GM12878 (cell line): ENCODE data around the gene CD2AP. TPM values are rescaled to one million over a fixed set of nuclear protein-coding genes. Genes with fewer than 3 reads are reported as not detected.

ENCODE experiments used
- ATAC-seq: fragments of 200-7000 bp; cut with Tn5 transposase; 3 replicates; pipeline ENCODE4 v1.9.1; 2020; ENCODE audit warnings: mild to moderate bottlenecking, moderate library complexity
- BruUV-seq: library from RNA; stranded (reverse); fragments of 400-500 nt; replicated peaks from 2 replicates; lab custom pipeline; 2021; lab: Mats Ljungman, UMichigan
- CTCF ChIA-PET: fragments of 300-600 bp; sonication (Branson Sonifier 250); formaldehyde crosslinking; extraction: SDS; loops from one replicate; lab custom pipeline; 2021; ENCODE audit warnings: inconsistent platforms; lab: Yijun Ruan, JAX
- POLR2A ChIA-PET: fragments of 350-600 bp; formaldehyde crosslinking; extraction: SDS; loops from one replicate; lab custom pipeline; 2021; ENCODE audit warnings: inconsistent platforms; lab: Charles Lee
- RAD21 ChIA-PET: fragments of 300-600 bp; sonication (Branson Sonifier 250); formaldehyde crosslinking; loops from one replicate; lab custom pipeline; 2023; ENCODE audit warnings: antibody characterized with exemption; ENCODE audit not compliant: unreplicated experiment; lab: Charles Lee
- SMC1A ChIA-PET: fragments of 300-600 bp; sonication (Branson Sonifier 250); formaldehyde crosslinking; loops from one replicate; lab custom pipeline; 2023; ENCODE audit not compliant: unreplicated experiment, uncharacterized antibody; lab: Charles Lee
- DNase-seq: peaks from one replicate; pipeline ENCODE4 v3.0.0-alpha.2; 2011; ENCODE audit warnings: low read depth, low spot score
- FAIRE-seq: peaks from 3 replicates; lab custom pipeline; 2011; peaks lifted over from hg19 to GRCh38; lab: Jason Lieb, UNC
- H2AFZ ChIP-seq: 2 replicates; pipeline ENCODE4 v1.6.0; 2011; ENCODE audit warnings: low read depth, low read length, control low read depth; ENCODE audit not compliant: control insufficient read depth
- H3K27ac ChIP-seq: 2 replicates; pipeline ENCODE4 v1.5.1; 2011; ENCODE audit warnings: control low read depth; ENCODE audit not compliant: control insufficient read depth, insufficient read depth
- H3K27me3 ChIP-seq, 2 experiments: replicated peaks in 1 of 2; 2 replicates each; pipeline versions ENCODE4 v1.6.0 to v1.6.1; 2011; ENCODE audit warnings: low read length in 1 of 2; ENCODE audit not compliant: control insufficient read depth in 2 of 2, insufficient read depth in 2 of 2
- H3K36me3 ChIP-seq, 2 experiments: 2 replicates each; pipeline ENCODE4 v1.5.1; 2011; ENCODE audit warnings: low read length in 1 of 2; ENCODE audit not compliant: control insufficient read depth in 2 of 2, insufficient read depth in 2 of 2
- H3K4me1 ChIP-seq: 2 replicates; pipeline ENCODE4 v1.6.1; 2011; ENCODE audit warnings: mild to moderate bottlenecking, low read length, moderate library complexity, mixed read lengths; ENCODE audit not compliant: control insufficient read depth, insufficient read depth
- H3K4me2 ChIP-seq: 2 replicates; pipeline ENCODE4 v1.6.0; 2011; ENCODE audit warnings: control low read depth; ENCODE audit not compliant: control insufficient read depth, insufficient read depth
- H3K4me3 ChIP-seq: fragments of 200-600 bp; sonication (generic); 2 replicates; pipeline ENCODE4 v1.5.1; 2016
- H3K79me2 ChIP-seq: 2 replicates; pipeline ENCODE4 v1.6.0; 2011; ENCODE audit warnings: low read length; ENCODE audit not compliant: control insufficient read depth, insufficient read depth
- H3K9ac ChIP-seq: 2 replicates; pipeline ENCODE4 v1.8.0; 2011; ENCODE audit warnings: low read length, control low read depth, mixed read lengths; ENCODE audit not compliant: control insufficient read depth, insufficient read depth
- H3K9me3 ChIP-seq: replicated peaks from 3 replicates; pipeline ENCODE4 v1.5.1; 2011; ENCODE audit warnings: mild to moderate bottlenecking, low read length; ENCODE audit not compliant: control insufficient read depth, insufficient read depth
- H4K20me1 ChIP-seq: 2 replicates; pipeline ENCODE4 v1.6.0; 2011; ENCODE audit not compliant: control insufficient read depth, insufficient read depth
- NR2F1 ChIP-seq: fragments of 450-650 bp; conservative IDR thresholded peaks from 2 replicates; pipeline ENCODE4 v1.6.1; 2017; ENCODE audit warnings: mild to moderate bottlenecking
- PAX8 ChIP-seq: fragments of 450-650 bp; IDR thresholded peaks from 2 replicates; pipeline ENCODE4 v1.6.1; 2017; ENCODE audit warnings: mild to moderate bottlenecking, moderate library complexity
- POLR2AphosphoS5 ChIP-seq: IDR thresholded peaks from 2 replicates; pipeline ENCODE4 v1.6.1; 2011; ENCODE audit warnings: mild to moderate bottlenecking, low read length, inconsistent platforms
- SMAD1 ChIP-seq: fragments of 450-650 bp; IDR thresholded peaks from 2 replicates; pipeline ENCODE4 v1.6.1; 2018; ENCODE audit warnings: mild to moderate bottlenecking, low read depth; ENCODE audit not compliant: partially characterized antibody
- WGBS: methylation state at CpG from one replicate; pipeline ENCODE4 v1.1.6; 2016; ENCODE audit warnings: low lambda C conversion rate; ENCODE audit not compliant: insufficient replicate concordance, insufficient coverage; ENCODE audit errors: missing lambda C conversion rate; 5-methylcytosine and 5-hydroxymethylcytosine counted together
- in situ Hi-C: fragments of 300-500 bp; cut with MboI; formaldehyde crosslinking; loops from 9 replicates; pipeline ENCODE4 v1.14.3; 2018; ENCODE audit warnings: mixed read lengths
- intact Hi-C: fragments of 100-400 bp; cut with micrococcal nuclease; formaldehyde crosslinking; loops from one replicate; pipeline ENCODE4 v1.14.2; 2022; ENCODE audit not compliant: unreplicated experiment
- polyA plus RNA-seq, 11 experiments: library from polyadenylated mRNA; depleted of rRNA in 4 of 11; unstranded in 6 of 11; stranded (reverse) in 5 of 11; fragments of >200 nt; fragmentation: Nextera tagmentation in 4 of 11; fragmentation: Illumina TruSeq in 1 of 11; extraction: Ambion mirVana in 4 of 11; extraction: Trizol in 1 of 11; gene quantifications; 1 replicate in 1 of 11; 2 replicates in 10 of 11; pipeline versions ENCODE4 v1.2.1 to v1.2.3, GENCODE V29; 2011 to 2016; ENCODE audit warnings: inconsistent platforms in 2 of 11, missing spikeins in 2 of 11, low read depth in 1 of 11
- total RNA-seq, 4 experiments: library from RNA; depleted of rRNA in 3 of 4; stranded (reverse); fragments of >200 nt in 3 of 4; fragmentation: Illumina TruSeq in 1 of 4; extraction: Trizol in 1 of 4; gene quantifications; 2 replicates each; pipeline versions ENCODE4 v1.2.1 to v1.2.3, GENCODE V29; 2013 to 2021
- TF ChIP-seq, protein P1 (sequence below): IDR thresholded peaks from 2 replicates; pipeline ENCODE4 v1.6.1; 2012; ENCODE audit warnings: improper control_type of control experiment, low read depth, low read length; ENCODE audit not compliant: insufficient replicate concordance
- TF ChIP-seq, protein P2 (sequence below): IDR thresholded peaks from 2 replicates; pipeline ENCODE4 v1.6.1; 2012; ENCODE audit warnings: low read depth, low read length, improper control_type of control experiment
- TF ChIP-seq, protein P3 (sequence below): fragments of 450-650 bp; IDR thresholded peaks from 2 replicates; pipeline ENCODE4 v1.6.1; 2018; ENCODE audit warnings: borderline replicate concordance, mild to moderate bottlenecking; ENCODE audit not compliant: partially characterized antibody

The CD2AP gene
- total and polyA plus RNA-seq, 10 of the 15 experiments (the other 5 are each of a cell fraction or from before 2014, with no cell fraction given): 5.4 to 46.6 (median 20.9) TPM

- Histone ChIP-seq H2AFZ (no peak overlapping the region), H3K36me3 (peaks cover under 1 to 2% of the 10 kb centered on the region in 2 experiments; a peak in 2 of 4 replicates), H3K27ac (no peak overlapping the region), H3K4me2 (no peak overlapping the region), H3K9me3 (no peaks in the 10 kb centered on the region; the same call in 2 of the 3 replicates), H3K4me1 (no peaks in the 10 kb centered on the region; the same call in 1 of the 2 replicates), H3K4me3 (no peak overlapping the region), H3K9ac (no peak overlapping the region), H3K27me3 (no peaks in the 10 kb centered on the region), H4K20me1 (no peaks in the 10 kb centered on the region), H3K79me2 (no peaks in the 10 kb centered on the region; the same call in none of the 2 replicates)
- no peak for DNase-seq
- intact Hi-C loops (no loop called here), in situ Hi-C loops (no loop called here)
- BruUV-seq: no TSS peak
- 100% methylated on average over 1 of the region's 1 CpG for WGBS
- TF ChIP-seq, protein P1, sequence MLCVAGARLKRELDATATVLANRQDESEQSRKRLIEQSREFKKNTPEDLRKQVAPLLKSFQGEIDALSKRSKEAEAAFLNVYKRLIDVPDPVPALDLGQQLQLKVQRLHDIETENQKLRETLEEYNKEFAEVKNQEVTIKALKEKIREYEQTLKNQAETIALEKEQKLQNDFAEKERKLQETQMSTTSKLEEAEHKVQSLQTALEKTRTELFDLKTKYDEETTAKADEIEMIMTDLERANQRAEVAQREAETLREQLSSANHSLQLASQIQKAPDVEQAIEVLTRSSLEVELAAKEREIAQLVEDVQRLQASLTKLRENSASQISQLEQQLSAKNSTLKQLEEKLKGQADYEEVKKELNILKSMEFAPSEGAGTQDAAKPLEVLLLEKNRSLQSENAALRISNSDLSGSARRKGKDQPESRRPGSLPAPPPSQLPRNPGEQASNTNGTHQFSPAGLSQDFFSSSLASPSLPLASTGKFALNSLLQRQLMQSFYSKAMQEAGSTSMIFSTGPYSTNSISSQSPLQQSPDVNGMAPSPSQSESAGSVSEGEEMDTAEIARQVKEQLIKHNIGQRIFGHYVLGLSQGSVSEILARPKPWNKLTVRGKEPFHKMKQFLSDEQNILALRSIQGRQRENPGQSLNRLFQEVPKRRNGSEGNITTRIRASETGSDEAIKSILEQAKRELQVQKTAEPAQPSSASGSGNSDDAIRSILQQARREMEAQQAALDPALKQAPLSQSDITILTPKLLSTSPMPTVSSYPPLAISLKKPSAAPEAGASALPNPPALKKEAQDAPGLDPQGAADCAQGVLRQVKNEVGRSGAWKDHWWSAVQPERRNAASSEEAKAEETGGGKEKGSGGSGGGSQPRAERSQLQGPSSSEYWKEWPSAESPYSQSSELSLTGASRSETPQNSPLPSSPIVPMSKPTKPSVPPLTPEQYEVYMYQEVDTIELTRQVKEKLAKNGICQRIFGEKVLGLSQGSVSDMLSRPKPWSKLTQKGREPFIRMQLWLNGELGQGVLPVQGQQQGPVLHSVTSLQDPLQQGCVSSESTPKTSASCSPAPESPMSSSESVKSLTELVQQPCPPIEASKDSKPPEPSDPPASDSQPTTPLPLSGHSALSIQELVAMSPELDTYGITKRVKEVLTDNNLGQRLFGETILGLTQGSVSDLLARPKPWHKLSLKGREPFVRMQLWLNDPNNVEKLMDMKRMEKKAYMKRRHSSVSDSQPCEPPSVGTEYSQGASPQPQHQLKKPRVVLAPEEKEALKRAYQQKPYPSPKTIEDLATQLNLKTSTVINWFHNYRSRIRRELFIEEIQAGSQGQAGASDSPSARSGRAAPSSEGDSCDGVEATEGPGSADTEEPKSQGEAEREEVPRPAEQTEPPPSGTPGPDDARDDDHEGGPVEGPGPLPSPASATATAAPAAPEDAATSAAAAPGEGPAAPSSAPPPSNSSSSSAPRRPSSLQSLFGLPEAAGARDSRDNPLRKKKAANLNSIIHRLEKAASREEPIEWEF: no peak
- TF ChIP-seq PAX8: no peak
- TF ChIP-seq SMAD1: no peak
- TF ChIP-seq, protein P2, sequence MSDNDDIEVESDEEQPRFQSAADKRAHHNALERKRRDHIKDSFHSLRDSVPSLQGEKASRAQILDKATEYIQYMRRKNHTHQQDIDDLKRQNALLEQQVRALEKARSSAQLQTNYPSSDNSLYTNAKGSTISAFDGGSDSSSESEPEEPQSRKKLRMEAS: no peak
- TF ChIP-seq NR2F1: no peak
- TF ChIP-seq, protein P3, sequence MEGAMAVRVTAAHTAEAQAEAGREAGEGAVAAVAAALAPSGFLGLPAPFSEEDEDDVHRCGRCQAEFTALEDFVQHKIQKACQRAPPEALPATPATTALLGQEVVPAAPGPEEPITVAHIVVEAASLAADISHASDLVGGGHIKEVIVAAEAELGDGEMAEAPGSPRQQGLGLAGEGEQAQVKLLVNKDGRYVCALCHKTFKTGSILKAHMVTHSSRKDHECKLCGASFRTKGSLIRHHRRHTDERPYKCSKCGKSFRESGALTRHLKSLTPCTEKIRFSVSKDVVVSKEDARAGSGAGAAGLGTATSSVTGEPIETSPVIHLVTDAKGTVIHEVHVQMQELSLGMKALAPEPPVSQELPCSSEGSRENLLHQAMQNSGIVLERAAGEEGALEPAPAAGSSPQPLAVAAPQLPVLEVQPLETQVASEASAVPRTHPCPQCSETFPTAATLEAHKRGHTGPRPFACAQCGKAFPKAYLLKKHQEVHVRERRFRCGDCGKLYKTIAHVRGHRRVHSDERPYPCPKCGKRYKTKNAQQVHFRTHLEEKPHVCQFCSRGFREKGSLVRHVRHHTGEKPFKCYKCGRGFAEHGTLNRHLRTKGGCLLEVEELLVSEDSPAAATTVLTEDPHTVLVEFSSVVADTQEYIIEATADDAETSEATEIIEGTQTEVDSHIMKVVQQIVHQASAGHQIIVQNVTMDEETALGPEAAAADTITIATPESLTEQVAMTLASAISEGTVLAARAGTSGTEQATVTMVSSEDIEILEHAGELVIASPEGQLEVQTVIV: no peak
- TF ChIP-seq POLR2AphosphoS5: no peak
- no peak for FAIRE-seq
- ChIA-PET RAD21 (interaction anchor here (1.6 kb wide), 1 partner anchor 9 kb away, joined by 3 read pairs; no protein-coding TSS in a partner anchor), POLR2A (no interaction called here), CTCF (no interaction called here), SMC1A (no interaction called here)
- ATAC-seq: no peak
Measured at GRCh38 chr6:47567586-47567985, 90.0 kb downstream of the CD2AP start.
